NCI-H774 (cell line): ENCODE measurements around the gene NR3C1.

Experiments used
- DNase-seq: peaks from one replicate; lab custom pipeline; 2025; lab: John Stamatoyannopoulos, UW

The NR3C1 gene

GRCh38 chr5:143309661-143310431 lies 93.6 kb downstream of the NR3C1 start:
- no peak for DNase-seq

- DNase-seq, result no peak
Measured at GRCh38 chr5:143308731-143309130, 94.8 kb downstream of the NR3C1 start.

- no peak for DNase-seq
Measured at GRCh38 chr5:143306040-143306439, 97.4 kb downstream of the NR3C1 start.

- DNase-seq, result no peak
Measured at GRCh38 chr5:143304836-143305475, 98.5 kb downstream of the NR3C1 start.

GRCh38 chr5:143302341-143303045 lies 101.0 kb downstream of the NR3C1 start:
- no peak for DNase-seq

- DNase-seq, result no peak
Measured at GRCh38 chr5:143297756-143298155, 105.7 kb downstream of the NR3C1 start.

- no peak for DNase-seq
Measured at GRCh38 chr5:143290125-143290524, 113.4 kb downstream of the NR3C1 start.

GRCh38 chr5:143284521-143284920 lies 119.0 kb downstream of the NR3C1 start:
- DNase-seq, result no peak

- no peak for DNase-seq
Measured at GRCh38 chr5:143284002-143284401, 119.5 kb downstream of the NR3C1 start.

- no peak for DNase-seq
Measured at GRCh38 chr5:143281226-143281625, 122.3 kb downstream of the NR3C1 start.

- no peak for DNase-seq
Measured at GRCh38 chr5:143279698-143280097, 123.8 kb downstream of the NR3C1 start.

- DNase-seq, result no peak
Measured at GRCh38 chr5:143277536-143277935, 126.0 kb downstream of the NR3C1 start.

- DNase-seq, result no peak
Measured at GRCh38 chr5:143275512-143276363, 127.7 kb downstream of the NR3C1 start.

- no peak for DNase-seq
Measured at GRCh38 chr5:143274952-143275351, 128.5 kb downstream of the NR3C1 start.

- DNase-seq, result no peak
Measured at GRCh38 chr5:143271431-143271830, 132.1 kb downstream of the NR3C1 start.

GRCh38 chr5:143268388-143268787 lies 135.1 kb downstream of the NR3C1 start:
- no peak for DNase-seq

GRCh38 chr5:143267186-143267585 lies 136.3 kb downstream of the NR3C1 start:
- DNase-seq, result no peak

- DNase-seq, result no peak
Measured at GRCh38 chr5:143265995-143266394, 137.5 kb downstream of the NR3C1 start.

- DNase-seq, result no peak
Measured at GRCh38 chr5:143263272-143263810, 140.1 kb downstream of the NR3C1 start.

- no peak for DNase-seq
Measured at GRCh38 chr5:143262393-143263174, 140.9 kb downstream of the NR3C1 start.
